Measurements from ENCODE around the gene SNN. TPM values are rescaled to one million over a fixed set of nuclear protein-coding genes. Genes with fewer than 3 reads are reported as not detected.

Gene SNN
- total and polyA plus RNA-seq, 2 of the 4 experiments (the other 2 are of a cell fraction), result 10.0 to 13.0 TPM

GRCh38 chr16:11697319-11697718 lies 29.1 kb downstream of the SNN start:
- H2BK120ac ChIP-seq (ENCODE audit: low read depth, low read length), result no peak overlapping the region
- H3K4me2 ChIP-seq (ENCODE audit: low read depth, low read length), result no peak overlapping the region
- 96% methylated on average over 7 of the region's 12 CpGs; no CpG with 5 or more reads in 1 of the 2 experiments for WGBS, 2 experiments (ENCODE audit: extremely low coverage in 2 of 2, insufficient read length in 1 of 2)
- ChIA-PET CTCF (interaction anchor here (1.1 kb wide), 1 partner anchor 290 kb away, joined by 3 read pairs; no protein-coding TSS in a partner anchor), POLR2A (ENCODE audit: unreplicated experiment) (no interaction called here)
- H2AK5ac ChIP-seq (ENCODE audit: low read depth, low read length), result no peak overlapping the region
- H2BK5ac ChIP-seq (ENCODE audit: low read depth, low read length, poor library complexity, severe bottlenecking), result no peak overlapping the region
- dilution Hi-C loops (cut with HindIII; ENCODE audit: low sequenced_read_pairs, unreplicated experiment), result no loop called here
- ATAC-seq (ENCODE audit: low read depth), result no peak
- no peak for DNase-seq
- in situ Hi-C loops (cut with MboI; ENCODE audit: low sequenced_read_pairs), result no loop called here
- no peak overlapping the region for H3K23ac ChIP-seq (ENCODE audit: low read depth, low read length)
- peaks cover 4% of the 10 kb centered on the region for H3K4me1 ChIP-seq (ENCODE audit: control insufficient read depth, insufficient read depth, low read length)
- no peak overlapping the region for H3K18ac ChIP-seq (ENCODE audit: low read depth, low read length)
- no peak overlapping the region for H4K8ac ChIP-seq (ENCODE audit: low read depth in 2 of 2, low read length in 2 of 2)
- peaks cover 42% of the 10 kb centered on the region for H3K36me3 ChIP-seq (ENCODE audit: control insufficient read depth, insufficient read depth, low read length)
- no peak overlapping the region for H4K5ac ChIP-seq (ENCODE audit: low read depth, low read length)
- H3K27ac ChIP-seq (ENCODE audit: insufficient read depth, low read length), result no peak overlapping the region
- H2BK20ac ChIP-seq (ENCODE audit: low read depth, low read length), result no peak overlapping the region
- H2BK15ac ChIP-seq (ENCODE audit: low read depth, low read length), result no peak overlapping the region
- BruUV-seq (replicated peaks), result no TSS peak
- no peak overlapping the region for H3K9ac ChIP-seq (ENCODE audit: low read depth, low read length)
- no peak overlapping the region for H2AK9ac ChIP-seq (replicated peaks; ENCODE audit: low read depth, low read length, poor library complexity)
- H3K27me3 ChIP-seq (ENCODE audit: control insufficient read depth, insufficient read depth, low read length), result no peaks in the 10 kb centered on the region
- no peak overlapping the region for H4K91ac ChIP-seq (ENCODE audit: insufficient read depth, low read depth, low read length)
- peaks cover 8% of the 10 kb centered on the region for H3K9me1 ChIP-seq (ENCODE audit: insufficient read depth, low read length)
- H2AFZ ChIP-seq (replicated peaks; ENCODE audit: low read length, poor library complexity), result no peak overlapping the region
- no peak overlapping the region for H3K4me3 ChIP-seq (ENCODE audit: insufficient read depth, low read depth, low read length)
- H3K4ac ChIP-seq (ENCODE audit: low read depth, low read length), result no peak overlapping the region
- H3K9me3 ChIP-seq (ENCODE audit: control insufficient read depth, insufficient read depth, low read length), result no peaks in the 10 kb centered on the region
- H3K56ac ChIP-seq (ENCODE audit: extremely low read depth, insufficient read depth, low read length), result no peak overlapping the region
- TF ChIP-seq POLR2A (IDR thresholded peaks at IDR 0.05; ENCODE audit: low read depth, low read length) (no peak), ELK1 (IDR thresholded peaks at IDR 0.05; ENCODE audit: borderline replicate concordance, low read depth, low read length) (no peak), CHD1 (IDR thresholded peaks at IDR 0.05; ENCODE audit: low read depth, low read length) (no peak), MAFK (IDR thresholded peaks at IDR 0.05; ENCODE audit: low read depth, low read length) (no peak), CTCF (conservative IDR thresholded peaks at IDR 0.05; ENCODE audit: low read depth, low read length) (no peak), RFX5 (IDR thresholded peaks at IDR 0.05; ENCODE audit: low read depth, low read length) (no peak), USF2 (IDR thresholded peaks at IDR 0.05; ENCODE audit: low read depth, low read length) (no peak), FOS (IDR thresholded peaks at IDR 0.05; ENCODE audit: low read depth, low read length) (no peak), NFE2L2 (IDR thresholded peaks at IDR 0.05; ENCODE audit: low read depth, low read length) (no peak), RAD21 (IDR thresholded peaks at IDR 0.05; ENCODE audit: low read length) (no peak), RCOR1 (IDR thresholded peaks at IDR 0.05; ENCODE audit: insufficient replicate concordance, low read length) (no peak), CEBPB (IDR thresholded peaks at IDR 0.05; ENCODE audit: low read depth, low read length) (no peak), SMC3 (IDR thresholded peaks at IDR 0.05; ENCODE audit: low read depth, low read length) (no peak), MXI1 (IDR thresholded peaks at IDR 0.05; ENCODE audit: borderline replicate concordance, low read depth, low read length) (no peak), BHLHE40 (IDR thresholded peaks at IDR 0.05; ENCODE audit: low read depth, low read length) (no peak), MAZ (IDR thresholded peaks at IDR 0.05; ENCODE audit: borderline replicate concordance, low read depth, low read length) (no peak)
- H3K14ac ChIP-seq (replicated peaks; ENCODE audit: low read depth, low read length), result no peak overlapping the region
- intact Hi-C loops (cut with micrococcal nuclease), result no loop called here
- peaks cover 37 to 59% of the 10 kb centered on the region in 2 experiments for H3K79me1 ChIP-seq (ENCODE audit: low read depth in 1 of 2, low read length in 2 of 2)
- peaks cover 36% of the 10 kb centered on the region for H4K20me1 ChIP-seq (ENCODE audit: insufficient read depth, low read length)
